K562 (cell line): Measurements from ENCODE around the gene CLDN7. TPM values are rescaled to one million over a fixed set of nuclear protein-coding genes. Genes with fewer than 3 reads are reported as not detected.
A peak's percentile ranks its signal among the peaks of the same experiment; 100 is the strongest.

ENCODE experiments used
- ATAC-seq: fragments of 200-7000 bp; cut with Tn5 transposase; 3 replicates; pipeline ENCODE4 v1.9.1; 2020; ENCODE audit warnings: moderate library complexity
- BruUV-seq: library from RNA; stranded (reverse); fragments of 400-500 nt; replicated peaks from 2 replicates; lab custom pipeline; 2021; lab: Mats Ljungman, UMichigan
- CTCF ChIA-PET: fragments of 300-600 bp; formaldehyde crosslinking; extraction: SDS; loops from one replicate; lab custom pipeline; 2021; ENCODE audit warnings: low intra/inter-chr PET ratio; lab: Yijun Ruan, JAX
- POLR2A ChIA-PET: fragments of 300-600, 350-650 bp; sonication (Branson Sonifier 250); formaldehyde crosslinking; extraction: SDS; loops from one replicate; lab custom pipeline; 2021; ENCODE audit warnings: antibody characterized with exemption, inconsistent platforms; lab: Yijun Ruan, JAX
- DNase-seq, 4 experiments: peaks; one replicate each; pipeline versions ENCODE4 v3.0.0 to v3.0.0-alpha.2; 2011 to 2018; ENCODE audit warnings: low spot score in 3 of 4, mixed read lengths in 3 of 4; ENCODE audit errors: extremely low read depth in 1 of 4
- FAIRE-seq: peaks from 2 replicates; lab custom pipeline; 2011; peaks lifted over from hg19 to GRCh38; lab: Jason Lieb, UNC
- H2AFZ ChIP-seq: 2 replicates; pipeline ENCODE4 v1.6.0; 2011; ENCODE audit warnings: low read depth, low read length, control low read depth, inconsistent platforms
- H3K27ac ChIP-seq: fragments of 200-600 bp; 3 replicates; pipeline ENCODE4 v1.8.0; 2011; ENCODE audit warnings: low read depth, mild to moderate bottlenecking, control low read depth, inconsistent platforms, low read length, moderate library complexity, mixed read lengths; ENCODE audit errors: extremely low read depth
- H3K27me3 ChIP-seq, 2 experiments: fragments of 300-600 bp in 1 of 2; 2 replicates in 1 of 2; 3 replicates in 1 of 2; pipeline versions ENCODE4 v1.6.0 to v1.8.0; 2011; ENCODE audit warnings: inconsistent platforms in 2 of 2, low read length in 2 of 2, mild to moderate bottlenecking in 1 of 2, mixed read lengths in 1 of 2, moderate library complexity in 1 of 2; ENCODE audit not compliant: control insufficient read depth in 2 of 2, insufficient read depth in 2 of 2
- H3K36me3 ChIP-seq: fragments of 300-600 bp; 3 replicates; pipeline ENCODE4 v1.8.0; 2011; ENCODE audit warnings: mild to moderate bottlenecking, low read length, inconsistent platforms; ENCODE audit not compliant: control insufficient read depth, insufficient read depth
- H3K4me1 ChIP-seq, 2 experiments: fragments of 200-600 bp in 1 of 2; replicated peaks in 1 of 2; 2 replicates in 1 of 2; 3 replicates in 1 of 2; pipeline versions ENCODE4 v1.5.1 to v1.8.0; 2011; ENCODE audit warnings: inconsistent platforms in 2 of 2, low read length in 2 of 2, mild to moderate bottlenecking in 1 of 2, mixed read lengths in 1 of 2, moderate library complexity in 1 of 2; ENCODE audit not compliant: control insufficient read depth in 2 of 2, insufficient read depth in 2 of 2
- H3K4me2 ChIP-seq: 2 replicates; pipeline ENCODE4 v1.6.1; 2011; ENCODE audit warnings: low read length, control low read depth, inconsistent platforms, mixed read lengths; ENCODE audit not compliant: insufficient read depth
- H3K4me3 ChIP-seq: fragments of 200-600 bp; sonication (generic), shearing (Covaris generic); 2 replicates; pipeline ENCODE4 v1.5.1; 2016; ENCODE audit warnings: control low read depth, inconsistent platforms
- H3K79me2 ChIP-seq: fragments of 200-600 bp; 3 replicates; pipeline ENCODE4 v1.8.0; 2011; ENCODE audit warnings: low read length, inconsistent platforms; ENCODE audit not compliant: control insufficient read depth, insufficient read depth
- H3K9ac ChIP-seq, 2 experiments: 2 replicates each; pipeline versions ENCODE4 v1.6.0 to v1.6.1; 2011; ENCODE audit warnings: low read depth in 2 of 2, low read length in 2 of 2, control low read depth in 1 of 2, inconsistent platforms in 1 of 2, mild to moderate bottlenecking in 1 of 2, mixed read lengths in 1 of 2; ENCODE audit not compliant: insufficient read depth in 1 of 2
- H3K9me1 ChIP-seq: one replicate; pipeline ENCODE4 v1.6.0; 2011; ENCODE audit warnings: inconsistent platforms, mild to moderate bottlenecking, low read length, moderate library complexity; ENCODE audit not compliant: control insufficient read depth, insufficient read depth
- H3K9me3 ChIP-seq: replicated peaks from 2 replicates; pipeline ENCODE4 v1.5.1; 2011; ENCODE audit warnings: low read depth, low read length, inconsistent platforms; ENCODE audit not compliant: control insufficient read depth, insufficient read depth
- H4K20me1 ChIP-seq: replicated peaks from 2 replicates; pipeline ENCODE4 v1.6.1; 2011; ENCODE audit warnings: low read length, inconsistent platforms, mixed read lengths; ENCODE audit not compliant: control insufficient read depth, insufficient read depth
- CCNT2 ChIP-seq: IDR thresholded peaks from 2 replicates; pipeline ENCODE4 v1.6.1; 2011; ENCODE audit warnings: borderline replicate concordance, low read depth, mild to moderate bottlenecking, moderate library complexity, mixed read lengths, low read length; ENCODE audit not compliant: insufficient read length; ENCODE audit errors: extremely low read depth
- NFE2 ChIP-seq: IDR thresholded peaks from 2 replicates; pipeline ENCODE4 v1.6.1; 2014; ENCODE audit warnings: antibody characterized with exemption, low read depth
- ZBED1 ChIP-seq: IDR thresholded peaks from 2 replicates; pipeline ENCODE4 v1.6.1; 2014
- ZNF263 ChIP-seq: sonication (generic); formaldehyde crosslinking; IDR thresholded peaks from 2 replicates; pipeline ENCODE4 v1.8.0; 2022; ENCODE audit warnings: mild to moderate bottlenecking, missing genetic modification reagents, borderline replicate concordance
- ZNF707 ChIP-seq: fragments of 250-450 bp; sonication (Bioruptor Pico); conservative IDR thresholded peaks from 2 replicates; pipeline ENCODE4 v1.8.0; 2022; ENCODE audit warnings: inconsistent platforms, mild to moderate bottlenecking, moderate library complexity
- WGBS: fragments of 100-300 bp; shearing (Covaris generic); methylation state at CpG from one replicate; pipeline ENCODE4 v1.1.6; 2016; ENCODE audit warnings: low coverage, mixed read lengths; ENCODE audit not compliant: insufficient coverage; ENCODE audit errors: missing lambda C conversion rate; 5-methylcytosine and 5-hydroxymethylcytosine counted together
- in situ Hi-C: fragments of 300-500 bp; cut with MboI; formaldehyde crosslinking; loops from 4 replicates; pipeline ENCODE4 v1.15.0; 2018; ENCODE audit warnings: inconsistent platforms, mixed read lengths
- intact Hi-C: fragments of 100-400 bp; cut with micrococcal nuclease; formaldehyde crosslinking; loops from 2 replicates; pipeline ENCODE4 v1.14.2; 2022
- polyA plus RNA-seq, 8 experiments: library from polyadenylated mRNA; depleted of rRNA in 4 of 8; stranded (reverse) in 5 of 8; unstranded in 3 of 8; fragments of >200 nt; fragmentation: Nextera tagmentation in 2 of 8; fragmentation: Illumina TruSeq in 1 of 8; extraction: Ambion mirVana in 2 of 8; extraction: Trizol in 1 of 8; gene quantifications; 2 replicates each; pipeline versions ENCODE4 v1.2.1 to v1.2.3, GENCODE V29; 2011 to 2014; ENCODE audit warnings: inconsistent platforms in 1 of 8, missing spikeins in 1 of 8
- total RNA-seq, 7 experiments: library from RNA; depleted of rRNA in 6 of 7; stranded (reverse); fragments of >200 nt in 6 of 7; fragmentation: Illumina TruSeq in 2 of 7; extraction: Trizol in 2 of 7; gene quantifications; 2 replicates each; pipeline versions ENCODE4 v1.2.1 to v1.2.3, GENCODE V29; 2011 to 2021; ENCODE audit warnings: low replicate concordance in 1 of 7
- TF ChIP-seq, protein P1 (sequence below): fragments of 250-450 bp; sonication (Bioruptor Pico); IDR thresholded peaks from 2 replicates; pipeline ENCODE4 v1.9.0; 2021; ENCODE audit warnings: mild to moderate bottlenecking, inconsistent platforms
- TF ChIP-seq, protein P2 (sequence below): fragments of 450-650 bp; formaldehyde crosslinking; IDR thresholded peaks from 2 replicates; pipeline ENCODE4 v1.4.0; 2022; ENCODE audit warnings: missing genetic modification characterization
- TF ChIP-seq, protein P3 (sequence below): sonication (generic); formaldehyde crosslinking; IDR thresholded peaks from 2 replicates; pipeline ENCODE4 v1.8.1; 2023; ENCODE audit warnings: missing genetic modification reagents, mild to moderate bottlenecking, borderline replicate concordance

The CLDN7 gene
- total and polyA plus RNA-seq, 9 of the 15 experiments (the other 6 are each of a cell fraction or from before 2014, with no cell fraction given) = 2.2 to 14.5 (median 7.6) TPM

DNA sequence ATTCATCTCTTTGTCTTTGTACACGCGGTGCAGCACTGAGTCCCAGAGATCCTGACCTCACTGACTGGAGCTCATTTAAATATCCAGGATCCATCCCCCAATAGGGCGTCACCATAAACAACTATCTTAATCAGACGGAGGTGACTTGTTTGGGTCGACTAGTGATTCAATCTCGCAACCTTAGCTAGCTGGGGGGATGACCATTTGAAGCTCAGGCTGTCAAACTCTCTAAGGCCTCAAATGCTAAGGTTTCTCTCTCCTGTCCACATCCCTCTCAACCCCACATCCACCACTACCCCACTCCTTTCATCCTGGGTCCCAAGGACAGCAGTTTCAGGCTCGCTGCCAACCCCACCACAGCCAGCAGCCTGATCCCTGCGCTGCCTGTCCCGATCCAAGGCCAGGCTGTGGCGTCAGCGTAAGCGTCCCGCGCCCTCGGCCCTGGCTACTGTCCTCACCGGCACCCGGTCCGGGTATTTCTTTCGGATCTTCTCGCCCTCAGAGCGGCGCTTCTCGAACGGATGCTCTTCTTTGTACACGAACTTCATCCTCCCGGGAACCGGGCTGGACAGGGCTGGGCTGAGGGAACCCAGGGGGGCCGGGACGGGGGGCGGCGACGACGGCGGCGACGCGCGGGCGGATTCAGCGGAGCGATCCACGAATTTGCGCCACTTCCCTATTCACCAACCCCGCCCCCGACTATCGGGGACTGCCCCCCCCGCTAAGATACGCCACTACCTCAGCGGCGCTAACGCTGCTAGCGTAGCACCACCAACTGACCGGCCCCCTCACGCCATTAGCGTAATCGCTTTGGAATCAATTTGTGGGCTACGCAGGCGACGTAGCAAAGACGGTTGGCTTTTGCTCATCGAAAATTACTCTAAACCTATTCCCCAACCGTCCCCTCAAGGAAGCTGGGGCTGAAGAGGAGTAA, 20.2 kb downstream of the CLDN7 start, which contains the start of gene GABARAP (continued):
- TF ChIP-seq, protein P1, sequence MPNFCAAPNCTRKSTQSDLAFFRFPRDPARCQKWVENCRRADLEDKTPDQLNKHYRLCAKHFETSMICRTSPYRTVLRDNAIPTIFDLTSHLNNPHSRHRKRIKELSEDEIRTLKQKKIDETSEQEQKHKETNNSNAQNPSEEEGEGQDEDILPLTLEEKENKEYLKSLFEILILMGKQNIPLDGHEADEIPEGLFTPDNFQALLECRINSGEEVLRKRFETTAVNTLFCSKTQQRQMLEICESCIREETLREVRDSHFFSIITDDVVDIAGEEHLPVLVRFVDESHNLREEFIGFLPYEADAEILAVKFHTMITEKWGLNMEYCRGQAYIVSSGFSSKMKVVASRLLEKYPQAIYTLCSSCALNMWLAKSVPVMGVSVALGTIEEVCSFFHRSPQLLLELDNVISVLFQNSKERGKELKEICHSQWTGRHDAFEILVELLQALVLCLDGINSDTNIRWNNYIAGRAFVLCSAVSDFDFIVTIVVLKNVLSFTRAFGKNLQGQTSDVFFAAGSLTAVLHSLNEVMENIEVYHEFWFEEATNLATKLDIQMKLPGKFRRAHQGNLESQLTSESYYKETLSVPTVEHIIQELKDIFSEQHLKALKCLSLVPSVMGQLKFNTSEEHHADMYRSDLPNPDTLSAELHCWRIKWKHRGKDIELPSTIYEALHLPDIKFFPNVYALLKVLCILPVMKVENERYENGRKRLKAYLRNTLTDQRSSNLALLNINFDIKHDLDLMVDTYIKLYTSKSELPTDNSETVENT (CRISPR knock-in tag) = no peak
- TF ChIP-seq CCNT2 = no peak
- peak; percentile 42; the same call in 1 of the 2 replicates for TF ChIP-seq ZBED1
- TF ChIP-seq ZNF263 = 0 out of 2 replicates have a peak, but pooled peaks have one; percentile 35
- TF ChIP-seq NFE2 = no peak

DNA sequence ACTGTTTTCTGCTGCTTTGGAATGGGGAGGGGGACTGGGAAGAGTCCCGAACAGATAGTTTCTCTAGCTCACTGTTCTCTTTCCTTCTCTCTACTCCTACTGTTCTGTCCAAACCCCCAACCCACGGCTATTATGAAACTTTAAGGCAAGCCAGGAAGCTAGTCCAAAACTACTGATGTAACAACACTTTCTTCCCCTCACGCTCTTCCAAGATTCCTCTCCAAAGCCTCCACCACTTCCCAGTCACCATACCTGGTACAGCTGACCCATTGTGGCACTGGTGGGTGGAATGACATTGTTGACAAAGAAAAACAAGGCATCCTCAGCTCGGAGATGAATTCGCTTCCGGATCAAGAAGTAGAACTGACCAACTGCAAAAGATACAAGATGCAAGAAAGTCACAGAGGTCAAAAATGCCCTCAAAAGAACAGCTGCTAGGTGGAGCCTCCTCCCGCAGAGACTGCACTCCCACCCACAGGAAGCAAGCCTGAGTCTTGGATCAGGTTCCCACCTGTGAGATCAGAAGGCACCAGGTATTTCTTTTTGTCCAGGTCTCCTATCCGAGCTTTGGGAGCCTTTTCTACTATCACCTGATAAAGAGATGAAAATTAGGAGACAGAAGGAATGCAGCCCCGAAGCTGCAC, 21.1 kb downstream of the CLDN7 start:
- 15% methylated on average over 8 of the region's 9 CpGs for WGBS
- CTCF ChIA-PET = no interaction called here
- no peaks in the 10 kb centered on the region for H3K27me3 ChIP-seq
- DNase-seq (no peak), ATAC-seq (no peak), FAIRE-seq (peak; percentile 75)
- H3K4me2 ChIP-seq = peak overlapping the region; percentile 88
- H3K36me3 ChIP-seq = peaks cover 52% of the 10 kb centered on the region
- peak overlapping the region; percentile 98 for H3K27ac ChIP-seq
- POLR2A ChIA-PET = interaction anchor here (0.6 to 3.6 kb wide), 7 partner anchors 7 to 88 kb away, joined by 3 to 16 read pairs (median 9); partner anchors contain the start of genes ACADVL, CTDNEP1, DLG4 and DVL2
- peaks cover 56% of the 10 kb centered on the region for H3K79me2 ChIP-seq
- peak overlapping the region; percentile 68 for H3K4me3 ChIP-seq
- H3K9me1 ChIP-seq = no peaks in the 10 kb centered on the region
- peak overlapping the region; percentile 80 to 97; a peak in 3 of 4 replicates for H3K9ac ChIP-seq
- H4K20me1 ChIP-seq = peaks cover 5% of the 10 kb centered on the region; the same call in 1 of the 2 replicates
- in situ Hi-C loops = no loop called here
- no peak overlapping the region for H2AFZ ChIP-seq
- intact Hi-C loops = no loop called here
- H3K4me1 ChIP-seq = peaks cover 27 to 31% of the 10 kb centered on the region in 2 experiments; a peak in 4 of 5 replicates
- no peaks in the 10 kb centered on the region for H3K9me3 ChIP-seq
- BruUV-seq = no TSS peak
- TF ChIP-seq, protein P2, sequence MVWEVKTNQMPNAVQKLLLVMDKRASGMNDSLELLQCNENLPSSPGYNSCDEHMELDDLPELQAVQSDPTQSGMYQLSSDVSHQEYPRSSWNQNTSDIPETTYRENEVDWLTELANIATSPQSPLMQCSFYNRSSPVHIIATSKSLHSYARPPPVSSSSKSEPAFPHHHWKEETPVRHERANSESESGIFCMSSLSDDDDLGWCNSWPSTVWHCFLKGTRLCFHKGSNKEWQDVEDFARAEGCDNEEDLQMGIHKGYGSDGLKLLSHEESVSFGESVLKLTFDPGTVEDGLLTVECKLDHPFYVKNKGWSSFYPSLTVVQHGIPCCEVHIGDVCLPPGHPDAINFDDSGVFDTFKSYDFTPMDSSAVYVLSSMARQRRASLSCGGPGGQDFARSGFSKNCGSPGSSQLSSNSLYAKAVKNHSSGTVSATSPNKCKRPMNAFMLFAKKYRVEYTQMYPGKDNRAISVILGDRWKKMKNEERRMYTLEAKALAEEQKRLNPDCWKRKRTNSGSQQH (CRISPR knock-in tag) = no peak
- TF ChIP-seq, protein P3, sequence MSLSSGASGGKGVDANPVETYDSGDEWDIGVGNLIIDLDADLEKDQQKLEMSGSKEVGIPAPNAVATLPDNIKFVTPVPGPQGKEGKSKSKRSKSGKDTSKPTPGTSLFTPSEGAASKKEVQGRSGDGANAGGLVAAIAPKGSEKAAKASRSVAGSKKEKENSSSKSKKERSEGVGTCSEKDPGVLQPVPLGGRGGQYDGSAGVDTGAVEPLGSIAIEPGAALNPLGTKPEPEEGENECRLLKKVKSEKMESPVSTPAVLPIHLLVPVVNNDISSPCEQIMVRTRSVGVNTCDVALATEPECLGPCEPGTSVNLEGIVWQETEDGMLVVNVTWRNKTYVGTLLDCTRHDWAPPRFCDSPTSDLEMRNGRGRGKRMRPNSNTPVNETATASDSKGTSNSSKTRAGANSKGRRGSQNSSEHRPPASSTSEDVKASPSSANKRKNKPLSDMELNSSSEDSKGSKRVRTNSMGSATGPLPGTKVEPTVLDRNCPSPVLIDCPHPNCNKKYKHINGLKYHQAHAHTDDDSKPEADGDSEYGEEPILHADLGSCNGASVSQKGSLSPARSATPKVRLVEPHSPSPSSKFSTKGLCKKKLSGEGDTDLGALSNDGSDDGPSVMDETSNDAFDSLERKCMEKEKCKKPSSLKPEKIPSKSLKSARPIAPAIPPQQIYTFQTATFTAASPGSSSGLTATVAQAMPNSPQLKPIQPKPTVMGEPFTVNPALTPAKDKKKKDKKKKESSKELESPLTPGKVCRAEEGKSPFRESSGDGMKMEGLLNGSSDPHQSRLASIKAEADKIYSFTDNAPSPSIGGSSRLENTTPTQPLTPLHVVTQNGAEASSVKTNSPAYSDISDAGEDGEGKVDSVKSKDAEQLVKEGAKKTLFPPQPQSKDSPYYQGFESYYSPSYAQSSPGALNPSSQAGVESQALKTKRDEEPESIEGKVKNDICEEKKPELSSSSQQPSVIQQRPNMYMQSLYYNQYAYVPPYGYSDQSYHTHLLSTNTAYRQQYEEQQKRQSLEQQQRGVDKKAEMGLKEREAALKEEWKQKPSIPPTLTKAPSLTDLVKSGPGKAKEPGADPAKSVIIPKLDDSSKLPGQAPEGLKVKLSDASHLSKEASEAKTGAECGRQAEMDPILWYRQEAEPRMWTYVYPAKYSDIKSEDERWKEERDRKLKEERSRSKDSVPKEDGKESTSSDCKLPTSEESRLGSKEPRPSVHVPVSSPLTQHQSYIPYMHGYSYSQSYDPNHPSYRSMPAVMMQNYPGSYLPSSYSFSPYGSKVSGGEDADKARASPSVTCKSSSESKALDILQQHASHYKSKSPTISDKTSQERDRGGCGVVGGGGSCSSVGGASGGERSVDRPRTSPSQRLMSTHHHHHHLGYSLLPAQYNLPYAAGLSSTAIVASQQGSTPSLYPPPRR (CRISPR knock-in tag) = no peak
- TF ChIP-seq ZNF707 (CRISPR knock-in tag) = no peak
